Measurements from ENCODE around the gene NOM1. TPM values are rescaled to one million over a fixed set of nuclear protein-coding genes. Genes with fewer than 3 reads are reported as not detected.

The NOM1 gene
- total and polyA plus RNA-seq, 2 donors (not counting 1 experiment from before 2014, with no cell fraction given), result 14.2 to 38.3 TPM

DNA sequence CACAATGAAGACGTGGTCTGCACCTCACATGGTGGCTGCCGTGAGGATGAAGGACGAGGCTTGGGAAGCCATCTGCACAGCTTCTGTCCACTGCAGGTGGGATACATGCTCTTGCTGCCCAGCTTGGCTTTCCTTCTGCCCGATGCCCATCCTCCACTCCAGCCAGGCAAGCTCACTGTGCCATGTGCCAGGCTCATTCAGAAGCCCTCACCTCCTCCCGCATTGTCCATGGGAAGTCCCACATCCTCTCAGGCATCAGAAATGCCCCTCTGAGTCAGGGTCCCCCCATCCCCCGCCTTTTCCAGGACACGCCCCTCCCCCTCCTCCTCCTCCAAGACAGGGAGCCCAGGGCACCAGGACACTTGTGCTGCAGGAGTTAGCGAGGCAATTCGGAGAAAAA is 4.6 kb upstream of the NOM1 start:
- Histone ChIP-seq H3K36me3 (replicated peaks in 1 of 2; ENCODE audit: control extremely low read depth in 1 of 2, control insufficient read depth in 1 of 2, extremely low read depth in 1 of 2, insufficient read depth in 2 of 2, low read length in 1 of 2) (no peaks in the 10 kb centered on the region), H4K20me1 (ENCODE audit: control insufficient read depth, insufficient read depth, low read length, poor library complexity, severe bottlenecking) (peaks cover 2% of the 10 kb centered on the region), H3K27me3 (replicated peaks in 1 of 4; ENCODE audit: control extremely low read depth in 1 of 4, control insufficient read depth in 3 of 4, insufficient read depth in 4 of 4, low read length in 3 of 4) (peaks cover 0 to 20% (median 2%) of the 10 kb centered on the region in 4 experiments), H2AFZ (ENCODE audit: insufficient read depth, low read depth, low read length, poor library complexity, severe bottlenecking) (no peak overlapping the region), H3K9ac (ENCODE audit: low read length) (no peak overlapping the region), H3K4me2 (replicated peaks; ENCODE audit: low read depth, low read length, poor library complexity, severe bottlenecking) (no peak overlapping the region), H3K79me2 (ENCODE audit: control insufficient read depth, insufficient read depth, low read length) (peaks cover 3% of the 10 kb centered on the region), H3K27ac (ENCODE audit: low read length in 2 of 2) (no peak overlapping the region), H3K9me3 (ENCODE audit: control extremely low read depth in 1 of 3, control insufficient read depth in 2 of 3, insufficient read depth in 1 of 3, low read length in 2 of 3) (peaks cover 0 to 23% (median 0%) of the 10 kb centered on the region in 3 donors), H3K4me3 (ENCODE audit: control extremely low read depth in 1 of 5, extremely low read depth in 1 of 5, insufficient read depth in 1 of 5, low read depth in 2 of 5, low read length in 4 of 5) (no peak overlapping the region), H3K4me1 (ENCODE audit: control insufficient read depth in 2 of 2, insufficient read depth in 2 of 2, low read length in 2 of 2) (peaks cover 0 to 17% of the 10 kb centered on the region in 2 donors)
- no peak for ATAC-seq (ENCODE audit: low read depth)
- 77% methylated on average over 6 of the region's 9 CpGs for WGBS (ENCODE audit: insufficient coverage)
- no peak overlapping the region for H3K27ac Mint-ChIP-seq
- DNase-seq, result no peak
- peaks cover 9% of the 10 kb centered on the region for H3K27me3 Mint-ChIP-seq
- H3K4me1 Mint-ChIP-seq, result peaks cover 4% of the 10 kb centered on the region
- intact Hi-C loops (cut with micrococcal nuclease), result no loop called here
- ChIA-PET POLR2A (no interaction called here), CTCF (no interaction called here)
- TF ChIP-seq CTCF (IDR thresholded peaks at IDR 0.05) (no peak), EZH2 (IDR thresholded peaks at IDR 0.05; ENCODE audit: borderline replicate concordance, insufficient read depth, low read depth, low read length, poor library complexity, severe bottlenecking) (no peak)
- no peak overlapping the region for H3K4me3 Mint-ChIP-seq
- no peaks in the 10 kb centered on the region for H3K9me3 Mint-ChIP-seq (ENCODE audit: insufficient read depth)

GRCh38 chr7:156947120-156947843 is 2.2 kb upstream of the NOM1 start:
- WGBS (ENCODE audit: insufficient coverage), result 90% methylated on average over 8 of the region's 12 CpGs
- peaks cover 23% of the 10 kb centered on the region for H3K79me2 ChIP-seq (ENCODE audit: control insufficient read depth, insufficient read depth, low read length)
- no peak overlapping the region for H3K9ac ChIP-seq (ENCODE audit: low read length)
- intact Hi-C loops (cut with micrococcal nuclease), result no loop called here
- Mint-ChIP-seq H3K27me3 (peaks cover 9% of the 10 kb centered on the region), H3K27ac (no peak overlapping the region), H3K4me1 (peaks cover 21% of the 10 kb centered on the region), H3K4me3 (peak overlapping the region; percentile 66), H3K9me3 (ENCODE audit: insufficient read depth) (no peaks in the 10 kb centered on the region)
- H3K27ac ChIP-seq (ENCODE audit: low read length in 2 of 2), result no peak overlapping the region
- H2AFZ ChIP-seq (ENCODE audit: insufficient read depth, low read depth, low read length, poor library complexity, severe bottlenecking), result no peak overlapping the region
- peaks cover 0 to 5% (median 0%) of the 10 kb centered on the region in 3 donors for H3K9me3 ChIP-seq (ENCODE audit: control extremely low read depth in 1 of 3, control insufficient read depth in 2 of 3, insufficient read depth in 1 of 3, low read length in 2 of 3)
- H3K4me2 ChIP-seq (replicated peaks; ENCODE audit: low read depth, low read length, poor library complexity, severe bottlenecking), result no peak overlapping the region
- CTCF ChIA-PET, result no interaction called here
- H4K20me1 ChIP-seq (ENCODE audit: control insufficient read depth, insufficient read depth, low read length, poor library complexity, severe bottlenecking), result peaks cover 24% of the 10 kb centered on the region
- DNase-seq (no peak), ATAC-seq (ENCODE audit: low read depth) (no peak)
- peaks cover 0 to 4% of the 10 kb centered on the region in 2 experiments for H3K36me3 ChIP-seq (replicated peaks in 1 of 2; ENCODE audit: control extremely low read depth in 1 of 2, control insufficient read depth in 1 of 2, extremely low read depth in 1 of 2, insufficient read depth in 2 of 2, low read length in 1 of 2)
- POLR2A ChIA-PET, result no interaction called here
- TF ChIP-seq EZH2 (IDR thresholded peaks at IDR 0.05; ENCODE audit: borderline replicate concordance, insufficient read depth, low read depth, low read length, poor library complexity, severe bottlenecking) (no peak), CTCF (IDR thresholded peaks at IDR 0.05) (no peak)
- H3K27me3 ChIP-seq (replicated peaks in 1 of 4; ENCODE audit: control extremely low read depth in 1 of 4, control insufficient read depth in 3 of 4, insufficient read depth in 4 of 4, low read length in 3 of 4), result peaks cover 0 to 20% (median 2%) of the 10 kb centered on the region in 4 experiments
- peaks cover 16 to 37% of the 10 kb centered on the region in 2 donors for H3K4me1 ChIP-seq (ENCODE audit: control insufficient read depth in 2 of 2, insufficient read depth in 2 of 2, low read length in 2 of 2)
- no peak overlapping the region for H3K4me3 ChIP-seq (ENCODE audit: control extremely low read depth in 1 of 5, extremely low read depth in 1 of 5, insufficient read depth in 1 of 5, low read depth in 2 of 5, low read length in 4 of 5)

Data from B cell (primary cell).